Measurements from ENCODE around the gene PTPRN2.

GRCh38 chr7:158362912-158363905 lies 224.4 kb downstream of the PTPRN2 start:
- TF ChIP-seq GATA2 (IDR thresholded peaks at IDR 0.05; ENCODE audit: low read depth, low read length), result no peak
- no peak for TF ChIP-seq GATA3 (IDR thresholded peaks at IDR 0.05; ENCODE audit: low read depth, low read length)

Measured in SH-SY5Y (cell line).